DND-41 (cell line): ENCODE results near the gene SETDB2.
A peak's percentile ranks its signal among the peaks of the same experiment; 100 is the strongest.

Experiments
- ATAC-seq: fragments of 200-7000 bp; cut with Tn5 transposase; 3 replicates; pipeline ENCODE4 v1.9.1; 2021; ENCODE audit warnings: low read depth; ENCODE audit not compliant: insufficient read depth
- DNase-seq: peaks from one replicate; pipeline ENCODE4 v3.0.0-alpha.2; 2020
- H2AFZ ChIP-seq: 2 replicates; pipeline ENCODE4 v1.6.0; 2012; ENCODE audit warnings: low read depth, low read length
- H3K27ac ChIP-seq: 2 replicates; pipeline ENCODE4 v1.5.1; 2012; ENCODE audit warnings: low read length, inconsistent platforms
- H3K27me3 ChIP-seq: fragments of 200-600 bp; sonication (generic); 2 replicates; pipeline ENCODE4 v1.6.0; 2012; ENCODE audit warnings: low read length, mild to moderate bottlenecking, inconsistent platforms; ENCODE audit not compliant: insufficient read depth, poor library complexity
- H3K36me3 ChIP-seq: 2 replicates; pipeline ENCODE4 v1.5.1; 2012; ENCODE audit warnings: low read length, inconsistent platforms; ENCODE audit not compliant: insufficient read depth
- H3K4me1 ChIP-seq: 2 replicates; pipeline ENCODE4 v1.5.1; 2012; ENCODE audit warnings: mild to moderate bottlenecking, low read length; ENCODE audit not compliant: insufficient read depth
- H3K4me2 ChIP-seq: 2 replicates; pipeline ENCODE4 v1.6.0; 2012; ENCODE audit warnings: mild to moderate bottlenecking, moderate library complexity, low read length, inconsistent platforms; ENCODE audit not compliant: insufficient read depth
- H3K4me3 ChIP-seq, 2 experiments: fragments of 200-600 bp in 1 of 2; shearing (Covaris generic) in 1 of 2; 2 replicates each; pipeline ENCODE4 v1.5.1; 2012 to 2016; ENCODE audit warnings: inconsistent platforms in 2 of 2, low read length in 2 of 2, mild to moderate bottlenecking in 2 of 2, low read depth in 1 of 2, moderate library complexity in 1 of 2
- H3K79me2 ChIP-seq: 2 replicates; pipeline ENCODE4 v1.6.0; 2012; ENCODE audit warnings: low read length, inconsistent platforms; ENCODE audit not compliant: insufficient read depth
- H3K9ac ChIP-seq: 2 replicates; pipeline ENCODE4 v1.6.0; 2012; ENCODE audit warnings: low read depth, mild to moderate bottlenecking, inconsistent platforms, low read length, moderate library complexity
- H3K9me3 ChIP-seq: 2 replicates; pipeline ENCODE4 v1.5.1; 2012; ENCODE audit warnings: low read length, moderate library complexity, mild to moderate bottlenecking, inconsistent platforms; ENCODE audit not compliant: insufficient read depth, severe bottlenecking
- H4K20me1 ChIP-seq: 2 replicates; pipeline ENCODE4 v1.6.0; 2012; ENCODE audit warnings: low read length; ENCODE audit not compliant: insufficient read depth
- CTCF ChIP-seq: IDR thresholded peaks from 2 replicates; pipeline ENCODE4 v1.5.1; 2012; ENCODE audit warnings: borderline replicate concordance, low read length, moderate library complexity, mild to moderate bottlenecking; ENCODE audit not compliant: poor library complexity, severe bottlenecking; ENCODE audit errors: extremely low read depth
- EZH2 ChIP-seq: IDR thresholded peaks from 3 replicates; pipeline ENCODE4 v1.6.1; 2012; ENCODE audit warnings: borderline replicate concordance, low read depth, mild to moderate bottlenecking, moderate library complexity, low read length, inconsistent platforms; ENCODE audit not compliant: severe bottlenecking

The SETDB2 gene

GRCh38 chr13:49527123-49527522 lies 83.0 kb downstream of the SETDB2 start:
- Histone ChIP-seq H3K79me2 (no peaks in the 10 kb centered on the region), H3K4me1 (no peaks in the 10 kb centered on the region), H3K9me3 (no peaks in the 10 kb centered on the region), H3K4me2 (no peak overlapping the region), H4K20me1 (no peaks in the 10 kb centered on the region), H3K27me3 (no peaks in the 10 kb centered on the region), H3K9ac (no peak overlapping the region), H3K27ac (no peak overlapping the region), H3K4me3 (no peak overlapping the region), H2AFZ (no peak overlapping the region), H3K36me3 (peaks cover 58% of the 10 kb centered on the region)
- ATAC-seq (0 out of 3 replicates have a peak, but pooled peaks have one; percentile 35), DNase-seq (no peak)
- TF ChIP-seq CTCF: no peak
- no peak for TF ChIP-seq EZH2

- Histone ChIP-seq H3K36me3 (peaks cover 50% of the 10 kb centered on the region), H3K79me2 (no peaks in the 10 kb centered on the region), H3K27ac (no peak overlapping the region), H2AFZ (no peak overlapping the region), H3K4me1 (no peaks in the 10 kb centered on the region), H3K4me2 (no peak overlapping the region), H4K20me1 (no peaks in the 10 kb centered on the region), H3K9me3 (no peaks in the 10 kb centered on the region), H3K27me3 (no peaks in the 10 kb centered on the region), H3K4me3 (no peak overlapping the region), H3K9ac (no peak overlapping the region)
- TF ChIP-seq EZH2: no peak
- ATAC-seq: no peak
- DNase-seq: no peak
These were observed 84.1 kb downstream of the SETDB2 start for GRCh38 chr13:49528161-49528560.

GRCh38 chr13:49530457-49530856 lies 86.4 kb downstream of the SETDB2 start:
- no peak overlapping the region for H3K4me2 ChIP-seq
- H3K36me3 ChIP-seq: peaks cover 52% of the 10 kb centered on the region
- H3K9ac ChIP-seq: no peak overlapping the region
- no peak for TF ChIP-seq EZH2
- H3K27ac ChIP-seq: no peak overlapping the region
- H3K9me3 ChIP-seq: no peaks in the 10 kb centered on the region
- H3K79me2 ChIP-seq: no peaks in the 10 kb centered on the region
- ATAC-seq (no peak; the same call in 2 of the 3 replicates), DNase-seq (no peak)
- no peak overlapping the region for H2AFZ ChIP-seq
- no peaks in the 10 kb centered on the region for H3K4me1 ChIP-seq
- no peaks in the 10 kb centered on the region for H3K27me3 ChIP-seq
- H3K4me3 ChIP-seq: no peak overlapping the region
- no peaks in the 10 kb centered on the region for H4K20me1 ChIP-seq

GRCh38 chr13:49532593-49532992 lies 88.5 kb downstream of the SETDB2 start:
- no peak for ATAC-seq

More at GRCh38 chr13:49532593-49532992, 88.5 kb downstream of the SETDB2 start:
- Histone ChIP-seq H3K4me1 (no peaks in the 10 kb centered on the region), H3K9ac (no peak overlapping the region), H3K36me3 (peaks cover 45% of the 10 kb centered on the region), H3K79me2 (no peaks in the 10 kb centered on the region), H2AFZ (no peak overlapping the region), H3K4me3 (no peak overlapping the region), H3K27me3 (no peaks in the 10 kb centered on the region), H3K9me3 (no peaks in the 10 kb centered on the region), H4K20me1 (no peaks in the 10 kb centered on the region), H3K27ac (no peak overlapping the region), H3K4me2 (no peak overlapping the region)
- TF ChIP-seq CTCF: no peak
- TF ChIP-seq EZH2: no peak
- no peak for DNase-seq
